ENCODE results near the gene LRP1B.

DNA sequence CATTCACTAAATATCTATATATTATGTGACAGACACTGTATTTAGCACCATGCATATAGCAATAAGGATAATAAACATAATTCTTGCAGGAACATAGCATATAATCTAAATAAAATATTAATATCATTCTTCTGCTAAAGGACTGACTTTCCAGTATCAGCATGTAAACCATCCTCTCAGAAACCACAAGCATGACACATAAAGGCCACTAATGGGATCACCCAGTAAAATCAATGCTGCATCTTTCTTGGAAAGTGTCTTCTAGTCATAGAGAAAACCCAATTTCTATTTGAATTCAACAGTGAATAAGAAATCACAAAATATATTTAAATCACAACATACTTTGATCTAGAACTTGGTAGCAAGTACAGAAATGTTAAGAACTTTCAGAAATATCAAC lies 5.8 kb upstream of the LRP1B start:
- no peak for TF ChIP-seq CTCF (IDR thresholded peaks at IDR 0.05)
- no peak for TF ChIP-seq POLR2A (IDR thresholded peaks at IDR 0.05)
- no peak for TF ChIP-seq POLR2AphosphoS5 (IDR thresholded peaks at IDR 0.05; ENCODE audit: insufficient read depth in 1 of 2, low read depth in 1 of 2)

Measured in vagina (tissue), 2 donors.